CD4-positive, alpha-beta T cell (primary cell): ENCODE data around the gene G3BP1. TPM values are rescaled to one million over a fixed set of nuclear protein-coding genes. Genes with fewer than 3 reads are reported as not detected.
A peak's percentile ranks its signal among the peaks of the same experiment; 100 is the strongest.

ENCODE experiments used
- ATAC-seq: fragments of 200-7000 bp; cut with Tn5 transposase; one replicate; pipeline ENCODE4 v1.10.0; 2022; ENCODE audit warnings: mild to moderate bottlenecking; ENCODE audit not compliant: poor library complexity
- CTCF ChIA-PET: fragments of 350-600 bp; sonication (Branson Sonifier 250); formaldehyde crosslinking; loops from one replicate; lab custom pipeline; 2021; ENCODE audit warnings: antibody characterized with exemption, inconsistent platforms; lab: Charles Lee
- POLR2A ChIA-PET: fragments of 350-600 bp; sonication (Branson Sonifier 250); formaldehyde crosslinking; loops from one replicate; lab custom pipeline; 2021; ENCODE audit warnings: antibody characterized with exemption, inconsistent platforms; lab: Charles Lee
- DNase-seq, 14 experiments: peaks; one replicate each; pipeline ENCODE4 v3.0.0-alpha.2; 2013 to 2020; ENCODE audit warnings: mixed read lengths in 2 of 14
- H3K27ac ChIP-seq, 2 donors: one replicate each; pipeline versions ENCODE4 v1.5.1 to v1.7.0; 2013; ENCODE audit warnings: low read length in 2 of 2, low read depth in 1 of 2, mild to moderate bottlenecking in 1 of 2
- H3K27me3 ChIP-seq, 2 experiments: 1 replicate in 1 of 2; 2 replicates in 1 of 2; pipeline versions ENCODE4 v1.6.1 to v1.7.0; 2013; ENCODE audit warnings: low read length in 2 of 2, control low read depth in 1 of 2, mild to moderate bottlenecking in 1 of 2, moderate library complexity in 1 of 2; ENCODE audit not compliant: insufficient read depth in 2 of 2, control insufficient read depth in 1 of 2
- H3K36me3 ChIP-seq: one replicate; pipeline ENCODE4 v1.6.1; 2013; ENCODE audit warnings: low read length, control low read depth; ENCODE audit not compliant: insufficient read depth
- H3K4me1 ChIP-seq: one replicate; pipeline ENCODE4 v1.6.1; 2013; ENCODE audit warnings: low read length, control low read depth; ENCODE audit not compliant: insufficient read depth
- H3K4me3 ChIP-seq: one replicate; pipeline ENCODE4 v1.5.1; 2013; ENCODE audit warnings: mild to moderate bottlenecking, low read length, moderate library complexity
- H3K9me3 ChIP-seq, 2 experiments: 1 replicate in 1 of 2; 2 replicates in 1 of 2; pipeline versions ENCODE4 v1.6.1 to v1.7.0; 2013; ENCODE audit warnings: low read length in 2 of 2, mild to moderate bottlenecking in 2 of 2, control low read depth in 1 of 2, moderate library complexity in 1 of 2; ENCODE audit not compliant: control insufficient read depth in 1 of 2, insufficient read depth in 1 of 2
- H3K27ac Mint-ChIP-seq: one replicate; pipeline ENCODE4 v1.8.0; 2020; ENCODE audit warnings: mixed read lengths
- H3K27me3 Mint-ChIP-seq: one replicate; pipeline ENCODE4 v1.8.0; 2021; ENCODE audit warnings: mixed read lengths
- H3K36me3 Mint-ChIP-seq: one replicate; pipeline ENCODE4 v1.8.0; 2021; ENCODE audit warnings: low read depth, mixed read lengths
- H3K4me1 Mint-ChIP-seq: one replicate; pipeline ENCODE4 v1.8.0; 2021; ENCODE audit warnings: low read depth, mixed read lengths
- H3K4me3 Mint-ChIP-seq: one replicate; pipeline ENCODE4 v1.8.0; 2020; ENCODE audit warnings: mild to moderate bottlenecking, mixed read lengths
- H3K9me3 Mint-ChIP-seq: one replicate; pipeline ENCODE4 v1.8.0; 2020; ENCODE audit warnings: mixed read lengths
- intact Hi-C, 2 experiments: fragments of 100-400 bp; cut with DNase I in 1 of 2; cut with micrococcal nuclease in 1 of 2; formaldehyde crosslinking; loops; one replicate each; pipeline versions ENCODE4 v1.15.1 to v1.9.0; 2023 to 2025; cut with DNase I, micrococcal nuclease
- total RNA-seq, 174 experiments: library from RNA in 2 of 174; stranded (reverse) in 2 of 174; gene quantifications; one replicate each; pipeline ENCODE4 v1.2.3 and lab custom pipeline; 2021 to 2026
- TF ChIP-seq, protein P1 (sequence below): fragments of 200-600 bp; IDR thresholded peaks from one replicate; pipeline ENCODE4 v1.8.0; 2022; ENCODE audit warnings: antibody characterized with exemption, mild to moderate bottlenecking

Gene G3BP1
- total RNA-seq, 2 experiments from 2014 or later, result 82.3 to 83.9 TPM

DNA sequence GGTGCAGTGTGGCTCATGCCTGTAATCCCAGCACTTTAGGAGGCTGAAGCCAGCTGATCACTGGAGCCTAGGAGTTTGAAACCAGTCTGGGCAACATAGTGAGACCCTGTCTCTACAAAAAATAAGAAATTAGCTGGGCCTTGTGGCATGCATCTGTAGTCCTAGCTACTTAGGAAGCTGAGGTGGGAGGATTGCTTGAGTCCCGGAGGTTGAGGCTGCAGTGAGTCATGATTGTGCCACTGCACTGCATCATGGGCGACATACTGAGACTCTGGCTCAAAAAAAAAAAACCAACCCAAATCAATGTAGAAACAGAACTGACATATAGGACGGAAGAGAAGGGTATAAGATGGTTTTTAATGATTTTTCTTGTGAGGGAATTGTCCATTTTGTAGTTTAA, 27.7 kb downstream of the G3BP1 start:
- no peaks in the 10 kb centered on the region for H3K9me3 ChIP-seq
- no peak overlapping the region for H3K4me3 ChIP-seq
- POLR2A ChIA-PET, result no interaction called here
- Mint-ChIP-seq H3K36me3 (peaks cover 97% of the 10 kb centered on the region), H3K4me3 (no peak overlapping the region), H3K27me3 (no peaks in the 10 kb centered on the region), H3K9me3 (no peaks in the 10 kb centered on the region), H3K27ac (peak overlapping the region; percentile 36), H3K4me1 (peaks cover 22% of the 10 kb centered on the region)
- no peak overlapping the region for H3K27ac ChIP-seq
- CTCF ChIA-PET, result no interaction called here
- intact Hi-C loops, result no loop called here
- no peaks in the 10 kb centered on the region for H3K4me1 ChIP-seq
- TF ChIP-seq, protein P1, sequence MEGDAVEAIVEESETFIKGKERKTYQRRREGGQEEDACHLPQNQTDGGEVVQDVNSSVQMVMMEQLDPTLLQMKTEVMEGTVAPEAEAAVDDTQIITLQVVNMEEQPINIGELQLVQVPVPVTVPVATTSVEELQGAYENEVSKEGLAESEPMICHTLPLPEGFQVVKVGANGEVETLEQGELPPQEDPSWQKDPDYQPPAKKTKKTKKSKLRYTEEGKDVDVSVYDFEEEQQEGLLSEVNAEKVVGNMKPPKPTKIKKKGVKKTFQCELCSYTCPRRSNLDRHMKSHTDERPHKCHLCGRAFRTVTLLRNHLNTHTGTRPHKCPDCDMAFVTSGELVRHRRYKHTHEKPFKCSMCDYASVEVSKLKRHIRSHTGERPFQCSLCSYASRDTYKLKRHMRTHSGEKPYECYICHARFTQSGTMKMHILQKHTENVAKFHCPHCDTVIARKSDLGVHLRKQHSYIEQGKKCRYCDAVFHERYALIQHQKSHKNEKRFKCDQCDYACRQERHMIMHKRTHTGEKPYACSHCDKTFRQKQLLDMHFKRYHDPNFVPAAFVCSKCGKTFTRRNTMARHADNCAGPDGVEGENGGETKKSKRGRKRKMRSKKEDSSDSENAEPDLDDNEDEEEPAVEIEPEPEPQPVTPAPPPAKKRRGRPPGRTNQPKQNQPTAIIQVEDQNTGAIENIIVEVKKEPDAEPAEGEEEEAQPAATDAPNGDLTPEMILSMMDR, result no peak
- DNase-seq, result no peak
- H3K36me3 ChIP-seq, result peaks cover 93% of the 10 kb centered on the region
- H3K27me3 ChIP-seq, result no peaks in the 10 kb centered on the region
- no peak for ATAC-seq

DNA sequence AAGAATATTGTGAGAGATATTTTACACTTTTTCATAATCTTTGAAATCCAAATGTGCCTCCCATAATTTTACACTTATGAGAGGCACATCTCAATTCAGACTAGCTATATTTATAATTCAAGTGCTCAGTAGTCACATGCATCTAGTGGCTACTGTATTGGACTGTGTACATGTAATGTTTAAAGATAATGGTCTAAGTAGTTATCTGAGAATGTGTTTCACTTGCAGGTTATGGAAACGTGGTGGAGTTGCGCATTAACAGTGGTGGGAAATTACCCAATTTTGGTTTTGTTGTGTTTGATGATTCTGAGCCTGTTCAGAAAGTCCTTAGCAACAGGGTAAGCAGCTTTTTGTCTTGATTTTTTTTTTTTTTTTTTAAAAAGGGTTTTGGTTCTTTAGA, 28.8 kb downstream of the G3BP1 start:
- Mint-ChIP-seq H3K27ac (peak overlapping the region; percentile 42), H3K4me3 (no peak overlapping the region), H3K9me3 (no peaks in the 10 kb centered on the region), H3K27me3 (no peaks in the 10 kb centered on the region), H3K4me1 (peaks cover 21% of the 10 kb centered on the region), H3K36me3 (peaks cover 97% of the 10 kb centered on the region)
- no peak overlapping the region for H3K27ac ChIP-seq
- ATAC-seq (no peak), DNase-seq (peak in 2 of 14 experiments; percentile 11 to 17)
- peaks cover 93% of the 10 kb centered on the region for H3K36me3 ChIP-seq
- intact Hi-C loops, result no loop called here
- no peaks in the 10 kb centered on the region for H3K9me3 ChIP-seq
- CTCF ChIA-PET, result interaction anchor here (0.5 kb wide), 1 partner anchor 1017 kb away, joined by 3 read pairs; no protein-coding TSS in a partner anchor
- H3K27me3 ChIP-seq, result no peaks in the 10 kb centered on the region
- no peak overlapping the region for H3K4me3 ChIP-seq
- TF ChIP-seq, protein P1, result no peak
- POLR2A ChIA-PET, result no interaction called here
- H3K4me1 ChIP-seq, result no peaks in the 10 kb centered on the region

DNA sequence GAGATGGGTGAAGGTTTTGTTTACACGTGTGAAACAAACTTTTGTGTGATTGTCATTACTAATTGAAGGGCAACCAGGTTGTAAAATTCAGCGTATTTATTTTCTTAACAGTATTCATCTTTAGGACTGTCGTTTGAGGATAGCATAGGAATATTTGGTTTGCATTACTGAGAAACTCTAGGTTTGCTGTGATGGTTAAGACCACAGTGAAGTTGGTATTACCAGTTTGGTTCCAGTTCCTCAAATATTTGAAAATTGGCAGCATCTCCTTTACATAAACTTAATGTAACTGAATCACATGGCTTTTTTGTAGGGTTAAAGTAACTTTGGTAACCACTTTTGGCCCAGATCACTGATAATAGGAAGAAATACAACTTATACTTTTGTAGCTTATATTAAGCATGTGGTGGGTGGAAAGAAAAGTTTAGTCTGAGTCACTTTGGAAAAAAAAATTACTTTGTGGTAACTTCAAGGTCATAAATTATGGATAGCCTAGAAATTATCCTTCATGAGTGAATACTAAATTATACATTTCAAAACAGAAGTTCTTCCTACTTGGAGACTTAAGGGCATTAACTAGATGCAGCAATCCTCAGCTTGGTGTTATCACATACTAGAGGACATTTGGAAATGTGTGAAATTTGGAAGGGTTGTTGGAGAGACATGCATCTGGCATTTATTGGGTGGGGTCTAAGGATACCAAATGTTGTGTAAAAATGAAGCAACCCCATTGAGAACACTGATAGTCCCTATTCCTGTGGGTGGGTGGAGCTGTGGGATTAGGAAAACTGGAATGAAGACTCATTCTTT, 33.9 kb downstream of the G3BP1 start:
- Histone ChIP-seq H3K36me3 (peaks cover 90% of the 10 kb centered on the region), H3K27me3 (no peaks in the 10 kb centered on the region), H3K4me1 (no peaks in the 10 kb centered on the region), H3K27ac (no peak overlapping the region), H3K9me3 (no peaks in the 10 kb centered on the region), H3K4me3 (no peak overlapping the region)
- H3K27me3 Mint-ChIP-seq, result no peaks in the 10 kb centered on the region
- peaks cover 97% of the 10 kb centered on the region for H3K36me3 Mint-ChIP-seq
- peaks cover 15% of the 10 kb centered on the region for H3K4me1 Mint-ChIP-seq
- no peaks in the 10 kb centered on the region for H3K9me3 Mint-ChIP-seq
- no peak overlapping the region for H3K4me3 Mint-ChIP-seq
- ATAC-seq (no peak), DNase-seq (no peak)
- TF ChIP-seq, protein P1, result no peak
- CTCF ChIA-PET, result no interaction called here
- intact Hi-C loops, result no loop called here
- H3K27ac Mint-ChIP-seq, result peak overlapping the region; percentile 1
- POLR2A ChIA-PET, result no interaction called here
